ENCODE data around the gene RALY.

Gene RALY

DNA sequence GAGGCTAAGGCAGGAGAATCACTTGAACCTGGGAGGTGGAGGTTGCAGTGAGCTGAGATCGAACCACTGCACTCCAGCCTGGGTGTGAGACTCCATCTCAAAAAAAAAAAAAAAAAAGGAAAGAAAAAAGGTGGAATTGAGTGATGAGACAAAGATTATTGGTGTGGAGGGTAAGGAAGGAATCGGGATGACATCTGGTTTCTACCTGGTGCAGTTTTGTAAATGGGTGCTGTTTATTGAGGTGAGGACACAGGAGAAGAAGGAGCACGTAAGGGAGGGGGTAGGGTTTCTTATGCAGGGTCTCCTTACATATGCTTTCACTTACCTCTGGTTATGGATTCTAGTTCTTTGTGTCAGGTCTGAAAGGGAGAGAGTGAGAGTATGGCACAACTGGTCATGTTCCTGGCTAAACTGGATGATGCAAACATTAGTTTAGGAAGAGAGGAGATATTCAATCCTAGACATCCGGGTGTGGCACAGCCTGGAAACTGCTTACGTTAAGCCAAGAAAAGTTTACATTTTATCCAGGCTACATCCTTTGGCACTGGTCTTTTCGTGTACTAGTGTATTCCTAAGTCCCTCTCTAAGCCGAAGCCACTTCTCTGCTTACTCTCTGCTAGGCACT, 5.4 kb downstream of the RALY start:
- TF ChIP-seq CTCF (IDR thresholded peaks at IDR 0.05; ENCODE audit: low read depth, low read length) = no peak
- DNase-seq (ENCODE audit: low read depth, low spot score) = no peak
- in situ Hi-C loops (cut with HindIII; ENCODE audit: low sequenced_read_pairs) = no loop called here
- H3K4me3 ChIP-seq (ENCODE audit: low read depth, low read length) = no peak overlapping the region

GRCh38 chr20:34001378-34001777, 7.7 kb downstream of the RALY start:
- no peak overlapping the region for H3K4me3 ChIP-seq (ENCODE audit: low read depth, low read length)
- in situ Hi-C loops (cut with HindIII; ENCODE audit: low sequenced_read_pairs) = no loop called here
- no peak for TF ChIP-seq CTCF (IDR thresholded peaks at IDR 0.05; ENCODE audit: low read depth, low read length)
- no peak for DNase-seq (ENCODE audit: low read depth, low spot score)

- no peak for DNase-seq (ENCODE audit: low read depth, low spot score)
- in situ Hi-C loops (cut with HindIII; ENCODE audit: low sequenced_read_pairs) = no loop called here
- H3K4me3 ChIP-seq (ENCODE audit: low read depth, low read length) = no peak overlapping the region
- TF ChIP-seq CTCF (IDR thresholded peaks at IDR 0.05; ENCODE audit: low read depth, low read length) = no peak
These were observed 10.5 kb downstream of the RALY start for GRCh38 chr20:34004227-34004626.

- DNase-seq (ENCODE audit: low read depth, low spot score) = no peak
- no peak overlapping the region for H3K4me3 ChIP-seq (ENCODE audit: low read depth, low read length)
- TF ChIP-seq CTCF (IDR thresholded peaks at IDR 0.05; ENCODE audit: low read depth, low read length) = no peak
- in situ Hi-C loops (cut with HindIII; ENCODE audit: low sequenced_read_pairs) = no loop called here
These were observed 11.2 kb downstream of the RALY start for GRCh38 chr20:34004790-34005457.

DNA sequence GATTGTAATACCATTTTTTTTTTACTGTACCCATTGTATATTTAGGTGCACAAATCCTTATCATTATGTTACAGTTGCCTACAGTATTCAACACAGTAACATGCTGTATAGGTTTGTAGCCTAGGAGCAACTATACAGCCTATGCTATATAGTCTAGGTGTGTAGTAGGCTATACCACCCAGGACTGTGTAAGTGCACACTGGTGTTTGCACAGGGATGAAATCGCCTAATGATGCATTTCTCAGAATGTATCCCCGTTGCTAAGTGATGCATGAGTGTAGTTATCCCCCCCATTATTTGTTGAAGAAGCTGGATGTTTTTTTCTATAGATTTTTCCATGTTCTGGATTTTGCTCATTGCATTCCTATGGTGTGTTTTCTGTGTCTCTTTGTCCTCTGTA, 12.9 kb downstream of the RALY start:
- in situ Hi-C loops (cut with HindIII; ENCODE audit: low sequenced_read_pairs) = no loop called here
- no peak for DNase-seq (ENCODE audit: low read depth, low spot score)
- no peak for TF ChIP-seq CTCF (IDR thresholded peaks at IDR 0.05; ENCODE audit: low read depth, low read length)
- H3K4me3 ChIP-seq (ENCODE audit: low read depth, low read length) = no peak overlapping the region

DNA sequence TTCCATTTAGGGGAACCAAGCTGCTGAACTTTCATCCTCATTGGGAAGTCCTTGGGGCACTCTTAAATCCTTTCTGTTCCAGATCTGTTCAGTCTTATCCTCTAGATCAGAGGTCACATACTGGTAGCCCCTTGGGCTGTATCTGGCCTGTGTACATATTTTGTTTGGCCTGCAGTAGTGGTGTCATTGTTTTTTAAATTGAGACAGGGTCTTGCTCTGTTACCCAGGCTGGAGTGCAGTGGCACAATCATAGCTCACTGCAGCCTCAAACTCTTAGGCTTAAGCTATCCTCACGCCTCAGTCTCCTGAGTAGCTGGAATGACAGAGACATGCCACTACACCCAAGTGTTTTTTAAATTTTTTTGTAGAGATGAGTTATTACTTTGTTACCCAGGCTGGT, 14.8 kb downstream of the RALY start:
- no peak for DNase-seq (ENCODE audit: low read depth, low spot score)
- no peak for TF ChIP-seq CTCF (IDR thresholded peaks at IDR 0.05; ENCODE audit: low read depth, low read length)
- no peak overlapping the region for H3K4me3 ChIP-seq (ENCODE audit: low read depth, low read length)
- in situ Hi-C loops (cut with HindIII; ENCODE audit: low sequenced_read_pairs) = no loop called here

Measured in astrocyte of the spinal cord (primary cell).